Measurements from ENCODE around the gene RBCK1. TPM values are rescaled to one million over a fixed set of nuclear protein-coding genes. Genes with fewer than 3 reads are reported as not detected.

RBCK1 gene
- total RNA-seq, 4 donors from 2014 or later = 75.7 to 85.6 (median 80.7) TPM

DNA sequence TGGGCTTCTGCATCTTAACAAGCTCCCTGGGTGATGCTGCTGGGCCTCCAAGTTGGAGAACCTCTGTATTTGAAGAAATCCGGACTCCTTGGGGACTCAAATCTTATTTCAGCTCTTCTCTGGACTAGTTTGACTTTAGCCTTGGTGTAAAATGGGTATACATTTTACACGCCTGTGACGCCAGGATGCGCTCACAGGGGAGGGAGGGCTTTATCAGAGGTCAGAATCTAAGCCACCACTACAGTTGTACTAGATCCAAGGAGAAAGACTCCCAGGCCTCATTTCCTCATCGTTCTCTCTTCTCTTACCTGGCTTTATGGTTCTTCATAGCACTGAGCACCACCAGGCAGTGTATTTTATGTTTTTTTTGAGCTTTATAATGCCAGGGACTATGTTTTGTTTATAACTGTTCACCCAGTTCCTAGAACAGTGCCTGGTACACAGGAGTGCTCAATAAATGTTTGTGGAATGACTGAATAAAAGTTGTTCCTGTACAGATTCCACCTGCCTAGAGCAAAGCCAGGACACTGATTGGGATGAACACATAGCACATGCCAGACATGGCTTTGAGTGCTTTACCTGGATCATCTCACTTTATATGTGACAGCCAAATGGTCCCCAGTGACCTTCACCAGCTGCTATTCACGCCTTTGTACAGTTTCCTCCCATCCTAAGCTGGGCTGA lies 5.1 kb upstream of the RBCK1 start:
- Histone ChIP-seq H3K9me3 (no peaks in the 10 kb centered on the region), H3K27ac (replicated peaks in 1 of 4) (no peak overlapping the region), H3K4me3 (no peak overlapping the region), H3K27me3 (no peaks in the 10 kb centered on the region), H3K4me1 (peaks cover 5 to 9% (median 8%) of the 10 kb centered on the region in 4 donors), H3K36me3 (peaks cover 0 to under 1% (median 0%) of the 10 kb centered on the region in 4 donors)
- TF ChIP-seq, protein P1, sequence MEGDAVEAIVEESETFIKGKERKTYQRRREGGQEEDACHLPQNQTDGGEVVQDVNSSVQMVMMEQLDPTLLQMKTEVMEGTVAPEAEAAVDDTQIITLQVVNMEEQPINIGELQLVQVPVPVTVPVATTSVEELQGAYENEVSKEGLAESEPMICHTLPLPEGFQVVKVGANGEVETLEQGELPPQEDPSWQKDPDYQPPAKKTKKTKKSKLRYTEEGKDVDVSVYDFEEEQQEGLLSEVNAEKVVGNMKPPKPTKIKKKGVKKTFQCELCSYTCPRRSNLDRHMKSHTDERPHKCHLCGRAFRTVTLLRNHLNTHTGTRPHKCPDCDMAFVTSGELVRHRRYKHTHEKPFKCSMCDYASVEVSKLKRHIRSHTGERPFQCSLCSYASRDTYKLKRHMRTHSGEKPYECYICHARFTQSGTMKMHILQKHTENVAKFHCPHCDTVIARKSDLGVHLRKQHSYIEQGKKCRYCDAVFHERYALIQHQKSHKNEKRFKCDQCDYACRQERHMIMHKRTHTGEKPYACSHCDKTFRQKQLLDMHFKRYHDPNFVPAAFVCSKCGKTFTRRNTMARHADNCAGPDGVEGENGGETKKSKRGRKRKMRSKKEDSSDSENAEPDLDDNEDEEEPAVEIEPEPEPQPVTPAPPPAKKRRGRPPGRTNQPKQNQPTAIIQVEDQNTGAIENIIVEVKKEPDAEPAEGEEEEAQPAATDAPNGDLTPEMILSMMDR (IDR thresholded peaks at IDR 0.05) = no peak
- TF ChIP-seq POLR2A (IDR thresholded peaks at IDR 0.05; ENCODE audit: low read depth) (no peak), POLR2AphosphoS5 (IDR thresholded peaks at IDR 0.05) (no peak), EP300 (IDR thresholded peaks at IDR 0.05) (no peak)
- intact Hi-C loops (cut with DNase I) = no loop called here
- WGBS = 95% methylated on average over 6 of the region's 6 CpGs
- DNase-seq (ENCODE audit: extremely low spot score) = no peak

DNA sequence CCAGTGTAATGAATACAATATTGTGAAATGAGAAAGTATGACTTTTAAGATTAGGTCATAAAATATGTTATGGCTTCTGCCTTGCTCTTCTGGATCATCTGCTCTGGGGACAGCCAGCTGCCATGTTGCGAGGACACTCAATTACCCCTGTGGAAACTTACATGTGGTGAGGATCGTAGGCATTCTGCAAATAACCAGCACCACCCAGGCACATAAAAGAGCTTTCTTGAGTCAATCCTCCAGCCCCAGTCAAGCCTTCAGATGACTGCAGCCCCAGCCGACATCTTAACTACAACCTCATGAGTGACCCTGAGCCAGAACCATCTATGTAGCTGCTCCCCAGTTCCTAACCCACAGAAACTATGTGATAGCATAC lies 4.5 kb upstream of the RBCK1 start:
- H3K27me3 ChIP-seq = no peaks in the 10 kb centered on the region
- no peak overlapping the region for H3K4me3 ChIP-seq
- no peaks in the 10 kb centered on the region for H3K9me3 ChIP-seq
- WGBS = 97% methylated on average over 3 of the region's 3 CpGs
- TF ChIP-seq POLR2A (IDR thresholded peaks at IDR 0.05; ENCODE audit: low read depth) (no peak), POLR2AphosphoS5 (IDR thresholded peaks at IDR 0.05) (no peak), EP300 (IDR thresholded peaks at IDR 0.05) (no peak)
- TF ChIP-seq, protein P1 (IDR thresholded peaks at IDR 0.05) = no peak
- DNase-seq (ENCODE audit: extremely low spot score) = no peak
- intact Hi-C loops (cut with DNase I) = no loop called here
- H3K27ac ChIP-seq (replicated peaks in 1 of 4) = no peak overlapping the region
- peaks cover 5 to 10% (median 9%) of the 10 kb centered on the region in 4 donors for H3K4me1 ChIP-seq
- no peaks in the 10 kb centered on the region for H3K36me3 ChIP-seq

DNA sequence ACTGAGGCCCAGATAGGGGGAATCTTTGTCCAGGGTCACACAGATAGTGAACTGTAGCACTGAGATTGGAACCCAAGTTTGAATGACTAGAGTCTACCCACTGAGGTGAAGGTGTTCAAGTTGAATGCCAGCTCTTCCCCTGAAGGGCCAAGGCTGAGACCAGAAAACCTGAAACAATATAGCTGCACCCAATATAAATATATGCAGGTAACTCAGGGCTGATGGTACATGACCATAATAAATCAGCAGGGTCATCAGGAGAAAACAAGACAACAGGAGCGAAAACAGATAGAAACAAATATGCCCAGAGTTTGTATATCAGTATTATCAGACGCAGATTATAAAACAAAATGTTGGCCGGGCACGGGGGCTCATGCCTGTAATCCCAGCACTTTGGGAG lies 4.0 kb upstream of the RBCK1 start:
- Histone ChIP-seq H3K4me1 (peaks cover 6 to 15% (median 14%) of the 10 kb centered on the region in 4 donors), H3K27me3 (no peaks in the 10 kb centered on the region), H3K4me3 (no peak overlapping the region), H3K9me3 (no peaks in the 10 kb centered on the region), H3K36me3 (no peaks in the 10 kb centered on the region), H3K27ac (replicated peaks in 1 of 4) (no peak overlapping the region)
- intact Hi-C loops (cut with DNase I) = no loop called here
- no peak for DNase-seq (ENCODE audit: extremely low spot score)
- TF ChIP-seq, protein P1 (IDR thresholded peaks at IDR 0.05) = no peak
- TF ChIP-seq POLR2AphosphoS5 (IDR thresholded peaks at IDR 0.05) (no peak), EP300 (IDR thresholded peaks at IDR 0.05) (no peak), POLR2A (IDR thresholded peaks at IDR 0.05; ENCODE audit: low read depth) (no peak)
- 91% methylated on average over 4 of the region's 4 CpGs for WGBS

DNA sequence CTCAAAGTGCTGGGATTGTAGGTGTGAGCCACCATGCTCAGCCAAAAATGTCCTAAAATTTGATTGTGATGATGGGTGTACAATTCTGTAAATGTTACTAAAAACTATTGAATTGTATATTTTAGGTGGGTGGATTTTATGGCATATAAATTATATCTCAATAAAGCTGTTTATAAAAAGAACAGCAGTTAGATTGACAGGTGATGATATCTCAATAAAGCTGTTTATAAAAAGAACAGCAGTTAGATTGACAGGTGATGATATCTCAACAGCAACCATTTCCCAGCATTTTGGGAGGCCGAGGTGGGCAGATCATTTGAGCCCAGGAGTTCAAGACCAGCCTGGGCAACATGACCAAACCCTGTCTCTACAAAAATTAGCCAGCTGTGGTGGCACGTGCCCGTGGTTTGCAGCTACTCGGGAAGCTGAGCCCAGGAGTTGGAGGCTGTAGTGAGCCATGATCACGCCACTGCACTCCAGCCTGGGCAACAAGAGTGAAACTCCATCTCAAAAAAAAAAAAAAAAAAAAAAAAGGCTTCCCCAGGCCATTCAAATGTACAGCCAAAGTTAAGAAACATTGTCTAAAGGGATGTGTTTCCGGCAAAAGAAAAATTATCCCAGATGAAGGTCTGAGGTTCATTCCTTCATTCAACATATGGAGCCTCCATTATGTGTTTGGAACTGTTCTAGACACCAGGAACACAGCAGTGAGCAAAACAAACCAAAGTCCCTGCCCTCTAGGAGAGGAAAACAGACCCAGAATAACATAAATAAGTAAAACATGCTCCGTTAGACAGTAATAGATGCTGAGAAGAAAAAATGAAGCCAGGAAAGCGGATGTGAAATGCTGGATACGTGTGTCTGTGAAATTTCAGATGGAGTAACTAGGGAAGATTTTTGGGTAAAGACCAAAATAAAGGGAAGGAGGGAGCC lies 1.6 kb upstream of the RBCK1 start:
- TF ChIP-seq EP300 (IDR thresholded peaks at IDR 0.05) (no peak), POLR2AphosphoS5 (IDR thresholded peaks at IDR 0.05) (no peak)
- TF ChIP-seq, protein P1 (IDR thresholded peaks at IDR 0.05) = no peak
- Histone ChIP-seq H3K36me3 (peaks cover 0 to 17% (median 9%) of the 10 kb centered on the region in 4 donors), H3K9me3 (no peaks in the 10 kb centered on the region), H3K4me3 (no peak overlapping the region), H3K4me1 (peaks cover 16 to 31% (median 29%) of the 10 kb centered on the region in 4 donors), H3K27ac (replicated peaks in 1 of 4) (peak overlapping the region; percentile 82 to 97 (median 95)), H3K27me3 (no peaks in the 10 kb centered on the region)
- 89% methylated on average over 9 of the region's 9 CpGs for WGBS
- intact Hi-C loops (cut with DNase I) = loop anchor here (5.0 kb wide), 3 partner anchors 54 to 71 kb away; partner anchors contain the start of gene TBC1D20
- no peak for DNase-seq (ENCODE audit: extremely low spot score)

Data from esophagus muscularis mucosa (tissue), 4 donors.